HG03575 (cell line): Measurements from ENCODE around the gene GALM.
"Not testable (repeated sequence)": the region's sequence is repeated elsewhere in the genome, so short reads cannot be mapped to it uniquely, and the experiment has no call there.

Source experiments
- ATAC-seq: cut with Tn5 transposase; IDR thresholded peaks from one replicate; pipeline ENCODE4 v1.9.1; 2021; ENCODE audit not compliant: unreplicated experiment, insufficient number of reproducible peaks, low FRiP score; ENCODE audit errors: extremely low read depth

The GALM gene

DNA sequence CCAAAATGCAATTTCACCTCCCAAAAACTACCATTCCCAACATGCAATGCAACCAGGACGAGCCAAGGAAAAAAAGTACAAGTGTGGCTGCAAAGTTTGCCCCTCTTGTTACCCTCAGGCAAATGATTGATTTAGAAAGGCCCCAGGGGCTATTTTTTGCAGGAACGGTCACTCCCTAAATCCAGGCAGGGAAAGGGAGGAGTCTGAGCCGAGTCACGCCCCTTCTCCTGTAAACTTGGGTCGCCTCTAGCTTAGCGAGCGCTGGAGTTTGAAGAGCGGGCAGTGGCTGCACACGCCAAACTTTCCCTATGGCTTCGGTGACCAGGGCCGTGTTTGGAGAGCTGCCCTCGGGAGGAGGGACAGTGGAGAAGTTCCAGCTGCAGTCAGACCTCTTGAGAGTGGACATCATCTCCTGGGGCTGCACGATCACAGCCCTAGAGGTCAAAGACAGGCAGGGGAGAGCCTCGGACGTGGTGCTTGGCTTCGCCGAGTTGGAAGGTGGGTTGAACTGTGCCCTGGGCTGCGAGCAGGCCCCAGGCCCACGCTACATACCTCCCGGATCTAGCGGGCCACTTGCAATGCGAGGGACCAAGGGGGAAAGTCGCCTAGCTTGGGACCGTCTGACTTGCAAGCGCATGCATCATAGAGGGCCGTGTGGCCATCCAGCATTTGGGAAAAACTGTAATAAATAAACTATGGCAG, at the start of gene GALM:
Gene GALM, plus strand, starts transcription at position 261 of the 702 bp plus-strand sequence. Its CDS starts 48 bp downstream, at position 309.
- ATAC-seq = no peak

DNA sequence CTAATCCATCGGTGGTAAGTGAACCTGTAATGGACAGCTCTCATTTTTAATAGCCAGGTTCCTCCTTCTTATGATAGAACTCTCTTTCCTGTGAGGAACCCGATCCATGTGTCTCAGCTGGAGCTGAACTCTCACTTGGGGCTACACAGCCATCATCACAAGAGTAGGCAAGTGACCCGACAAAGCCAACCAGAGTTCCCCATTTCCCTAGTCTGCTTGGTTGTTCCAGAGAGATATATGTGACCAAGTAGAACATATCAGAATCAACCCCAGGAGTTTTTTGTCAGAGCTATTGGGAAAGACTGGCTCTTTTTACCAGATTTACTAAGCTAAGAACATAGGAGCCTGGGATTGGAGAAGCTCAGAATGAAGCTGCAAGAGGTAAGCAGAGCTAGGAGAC, 48.6 kb upstream of the GALM start:
- ATAC-seq = no peak

DNA sequence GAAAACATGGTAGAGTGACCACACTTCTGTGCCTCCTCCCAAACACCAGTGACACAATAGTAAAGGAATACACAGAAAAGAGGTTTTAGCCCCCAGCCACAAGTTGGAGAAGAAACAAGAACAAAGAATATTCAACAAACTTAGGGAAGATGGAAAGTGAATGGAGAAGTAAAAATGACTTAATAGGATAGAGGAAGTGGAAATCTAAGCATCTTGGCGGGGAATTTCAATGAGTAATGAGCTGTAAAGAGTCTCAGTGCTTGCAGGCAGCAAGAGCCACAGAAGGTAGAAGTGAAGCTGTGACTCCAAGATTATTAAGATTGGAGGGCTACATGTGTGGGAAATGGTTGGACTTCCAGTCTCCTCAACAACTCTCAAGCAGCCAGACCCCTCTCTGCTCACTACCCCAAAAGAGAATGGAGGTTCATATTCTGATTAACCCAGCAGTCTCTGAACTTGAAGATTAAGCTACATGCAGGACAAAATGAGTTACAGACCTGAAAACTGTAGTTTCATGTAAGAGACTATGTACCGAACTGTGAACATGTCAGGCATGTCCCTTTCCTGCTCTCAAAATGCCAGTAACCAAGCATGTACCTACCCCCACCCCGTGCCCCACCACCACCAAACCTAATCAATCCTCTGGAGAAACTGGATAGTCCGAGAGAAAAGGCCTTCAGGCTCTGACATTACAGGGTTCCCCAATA, 46.3 kb upstream of the GALM start:
- ATAC-seq = no peak

DNA sequence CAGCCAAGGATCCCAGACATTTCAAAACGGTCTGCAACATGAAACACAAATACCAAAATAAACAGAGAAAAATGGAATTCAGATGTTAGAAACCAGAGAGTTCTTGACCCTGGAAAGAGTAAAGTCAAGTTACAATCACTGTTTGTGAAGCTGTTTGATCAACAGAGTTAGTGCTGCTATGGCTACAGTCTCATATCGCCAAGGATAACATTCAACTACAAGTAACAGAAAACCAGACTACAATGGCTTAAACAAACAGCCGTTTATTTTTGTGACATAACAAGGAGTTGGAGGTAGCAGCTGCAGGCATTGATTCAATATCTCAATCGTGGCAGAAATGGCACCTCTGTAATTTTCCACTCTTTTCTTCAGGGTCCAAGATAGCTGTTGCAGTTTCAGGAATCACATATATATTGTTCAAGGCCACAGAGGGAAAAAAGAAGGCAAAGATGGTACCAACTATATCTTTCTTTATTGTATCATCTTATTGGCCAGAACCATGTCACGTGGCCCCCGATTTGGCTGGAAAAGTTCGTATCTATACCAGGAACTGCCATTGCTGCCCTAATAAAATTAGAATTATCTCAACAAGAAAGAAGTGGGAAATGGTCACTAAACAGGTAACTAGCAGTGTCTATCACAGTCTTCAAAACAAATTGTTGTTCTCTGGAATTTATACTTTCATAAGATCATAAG, 45.5 kb upstream of the GALM start:
- no peak for ATAC-seq

- no peak for ATAC-seq
Observed at GRCh38 chr2:38621018-38621417, 44.9 kb upstream of the GALM start.

GRCh38 chr2:38622210-38622609, 43.7 kb upstream of the GALM start:
- ATAC-seq = no peak

- ATAC-seq = no peak
Observed at GRCh38 chr2:38626326-38627035, 39.4 kb upstream of the GALM start.

GRCh38 chr2:38627391-38627790, 38.5 kb upstream of the GALM start:
- ATAC-seq = no peak

- ATAC-seq = no peak
Observed at GRCh38 chr2:38629684-38630083, 36.2 kb upstream of the GALM start.

DNA sequence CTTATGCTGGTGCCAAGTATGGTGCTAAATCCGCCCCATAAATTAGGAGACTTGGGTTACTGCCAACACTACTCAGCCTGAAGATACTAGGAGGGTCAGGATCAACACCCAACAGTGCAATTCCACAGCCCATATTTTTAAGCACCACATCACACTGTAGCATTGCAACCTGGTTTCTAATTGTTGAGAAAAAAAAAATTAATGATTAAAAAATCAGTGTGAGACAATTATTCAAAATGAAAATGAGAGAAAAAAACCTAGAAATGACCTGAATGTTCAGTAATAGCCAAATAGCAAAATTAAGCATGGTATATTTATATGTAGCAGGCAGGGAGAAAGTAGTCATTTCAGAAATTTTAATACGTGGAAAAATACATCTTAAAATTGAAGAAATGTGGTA, 33.9 kb upstream of the GALM start:
- ATAC-seq = no peak

DNA sequence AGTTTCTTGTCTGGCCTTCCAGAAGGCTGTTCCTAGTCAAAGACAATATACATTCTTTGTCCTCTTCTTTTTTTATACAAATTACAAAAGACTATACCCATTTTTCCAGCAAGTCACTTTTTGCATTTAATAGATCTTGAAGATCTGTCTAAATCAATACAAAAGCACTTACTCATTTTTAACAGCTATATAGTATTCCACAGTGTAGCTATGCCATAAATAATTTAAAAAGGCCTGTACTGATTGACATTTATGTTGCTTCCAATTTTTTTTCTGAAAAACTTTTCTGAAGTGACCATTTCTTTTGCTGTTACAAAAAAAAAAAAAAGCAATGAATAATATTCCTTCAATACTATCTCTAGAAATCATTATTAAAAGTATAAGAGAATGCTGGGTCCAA, 32.9 kb upstream of the GALM start:
- ATAC-seq = no peak

GRCh38 chr2:38633895-38634294, 32.0 kb upstream of the GALM start:
- no peak for ATAC-seq

DNA sequence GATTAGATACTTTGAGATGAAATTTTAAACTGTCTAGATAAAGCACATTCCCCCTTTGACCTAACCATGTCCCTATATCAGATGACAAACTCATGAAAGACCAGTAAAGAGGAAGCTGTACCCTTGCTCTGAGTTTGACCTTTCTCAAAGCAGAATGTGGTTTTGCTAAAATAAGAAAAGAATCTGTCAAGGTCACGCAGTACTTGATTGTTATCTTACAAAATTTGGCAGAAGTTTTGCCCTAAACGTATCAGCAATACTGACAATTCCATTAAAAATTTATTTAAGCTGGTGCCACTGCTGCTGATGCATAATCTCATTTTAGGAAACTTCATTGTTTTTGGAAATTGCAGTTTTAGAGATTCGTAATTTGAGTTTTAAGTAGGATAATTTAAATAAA, 31.2 kb upstream of the GALM start:
- peak; percentile 83 for ATAC-seq

GRCh38 chr2:38635139-38635538, 30.8 kb upstream of the GALM start:
- ATAC-seq = no peak

DNA sequence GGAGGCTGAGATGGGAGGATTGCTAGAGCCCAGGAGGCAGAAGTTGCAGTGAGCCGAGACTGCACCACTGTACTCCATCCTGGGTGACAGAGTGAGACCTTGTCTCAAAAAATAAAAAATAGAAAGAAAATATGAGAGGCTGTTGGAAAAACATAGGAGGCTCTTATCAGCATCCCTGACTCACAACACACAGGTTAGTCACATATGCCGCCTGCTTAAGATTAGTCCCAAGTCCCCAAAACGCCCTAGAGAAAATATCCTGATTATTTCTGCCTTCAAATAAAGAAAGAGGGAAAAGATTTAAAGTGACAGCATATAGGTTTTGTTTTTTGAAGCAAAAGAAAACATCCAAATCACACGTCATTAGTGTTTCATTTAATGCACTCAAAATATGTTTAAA, 29.8 kb upstream of the GALM start:
- ATAC-seq = no peak

DNA sequence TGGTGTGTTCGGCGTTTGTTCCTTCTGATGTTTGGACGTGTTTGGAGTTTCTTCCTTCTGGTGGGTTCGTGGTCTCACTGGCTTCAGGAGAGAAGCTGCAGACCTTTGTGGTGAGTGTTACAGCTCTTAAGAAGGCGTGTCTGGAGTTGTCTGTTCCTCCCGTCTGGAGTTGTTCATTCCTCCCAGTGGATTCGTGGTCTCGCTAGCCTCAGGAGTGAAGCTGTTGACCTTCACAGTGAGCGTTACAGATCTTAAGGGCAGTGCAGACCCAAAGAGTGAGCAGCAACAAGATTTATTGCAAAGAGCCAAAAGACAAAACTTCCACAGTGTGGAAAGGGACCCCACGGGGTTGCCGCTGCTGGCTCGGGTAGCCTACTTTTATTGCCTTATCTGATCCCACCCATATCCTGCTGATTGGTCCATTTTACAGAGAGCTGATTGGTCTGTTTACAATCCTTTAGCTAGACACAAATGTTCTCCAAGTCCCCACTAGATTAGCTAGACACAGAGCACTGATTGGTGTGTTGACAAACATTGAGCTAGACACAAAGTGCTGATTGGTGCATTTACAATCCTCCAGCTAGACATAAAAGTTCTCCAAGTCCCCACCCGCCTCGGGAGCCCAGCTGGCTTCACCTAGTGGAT, 23.4 kb upstream of the GALM start:
- ATAC-seq = not testable (repeated sequence)

DNA sequence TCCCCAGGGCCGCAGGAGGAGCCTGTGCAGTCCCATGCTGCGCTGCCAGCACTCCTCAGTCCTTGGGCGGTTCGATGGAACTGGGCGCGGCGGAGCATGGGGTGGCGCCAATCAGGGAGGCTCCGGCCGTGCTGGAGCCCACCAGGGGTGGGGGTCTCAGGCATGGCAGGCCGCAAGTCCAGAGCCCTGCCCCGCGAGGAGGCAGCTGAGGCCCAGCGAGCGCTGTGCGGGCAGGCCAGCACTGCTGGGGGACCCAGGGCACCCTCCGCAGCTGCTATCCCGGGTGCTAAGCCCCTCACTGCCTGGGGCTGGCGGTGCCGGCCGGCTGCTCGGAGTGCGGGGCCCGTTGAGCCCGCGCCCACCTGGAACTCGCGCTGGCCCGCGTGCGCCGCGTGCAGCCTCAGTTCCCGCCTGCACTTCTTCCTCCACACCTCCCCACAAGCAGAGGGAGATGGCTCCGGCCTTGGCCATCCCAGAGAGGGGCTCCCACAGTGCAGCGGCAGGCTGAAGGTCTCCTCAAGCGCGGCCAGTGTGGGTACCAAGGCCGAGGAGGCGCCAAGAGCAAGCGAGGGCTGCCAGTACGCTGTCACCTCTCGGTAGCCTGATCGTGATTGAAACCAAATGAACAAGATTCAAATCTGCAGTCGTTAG, 22.8 kb upstream of the GALM start:
- no peak for ATAC-seq

GRCh38 chr2:38643683-38644511, 22.0 kb upstream of the GALM start:
- not testable (repeated sequence) for ATAC-seq
